ENCODE data around the gene CIPC.

CIPC gene

GRCh38 chr14:77145975-77146740 is 48.1 kb downstream of the CIPC start:
- no peak for DNase-seq (ENCODE audit: low read depth in 2 of 3, low spot score in 1 of 3)

- DNase-seq (ENCODE audit: low read depth in 2 of 3, low spot score in 1 of 3) = no peak
Observed at GRCh38 chr14:77148510-77149231, 50.6 kb downstream of the CIPC start.

DNA sequence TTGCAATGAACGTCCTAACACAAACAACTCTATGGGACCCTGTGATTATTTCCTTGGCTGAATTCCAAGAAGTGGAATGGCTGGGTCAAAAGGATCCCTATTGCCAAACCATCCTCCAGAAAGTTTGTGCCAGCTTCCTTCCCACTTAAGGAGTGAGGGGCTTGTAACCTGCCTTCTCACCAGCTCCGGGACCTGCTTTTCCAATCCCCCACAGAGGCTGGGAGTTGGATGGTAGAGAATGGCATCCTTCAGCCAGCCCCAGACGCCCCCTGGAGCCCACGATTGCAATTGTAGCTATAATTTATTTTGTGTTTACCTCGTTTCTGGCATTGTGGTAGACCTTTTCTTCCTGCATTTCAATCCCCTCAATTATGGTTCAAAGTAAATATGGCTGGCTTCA is 53.2 kb downstream of the CIPC start:
- no peak for DNase-seq (ENCODE audit: low read depth in 2 of 3, low spot score in 1 of 3)

DNA sequence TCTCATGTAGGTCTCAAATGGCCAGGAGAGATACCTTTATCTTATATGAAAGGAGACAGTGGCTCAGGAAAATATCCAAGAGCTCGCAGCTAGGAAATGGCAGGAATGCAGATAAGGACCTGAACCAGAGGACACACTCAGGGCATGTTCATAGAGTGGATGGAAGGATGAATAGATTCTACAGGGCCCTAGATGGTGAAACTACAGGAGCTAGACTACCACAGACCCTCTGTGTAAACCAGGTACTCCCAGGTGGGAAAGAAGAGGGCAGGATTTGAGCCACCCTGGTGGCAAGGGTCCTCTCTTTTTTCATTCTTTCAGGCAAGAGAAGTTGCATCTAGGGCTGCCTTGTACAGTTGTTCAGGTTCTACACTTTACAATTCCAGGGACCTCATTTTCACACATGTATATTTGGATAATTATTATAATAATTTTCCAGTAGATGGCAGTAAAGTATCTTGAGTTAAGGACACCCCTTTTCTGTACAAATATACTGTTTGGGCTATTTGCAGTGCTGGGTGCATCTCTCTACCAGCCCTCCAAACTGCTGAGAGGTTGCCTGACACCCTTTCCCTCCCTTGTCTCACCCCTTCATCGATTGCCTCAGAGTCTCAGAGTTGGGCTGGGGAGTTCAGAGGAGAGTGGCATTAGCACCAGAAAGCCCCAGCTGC is 54.0 kb downstream of the CIPC start:
- no peak for DNase-seq (ENCODE audit: low read depth in 2 of 3, low spot score in 1 of 3)

- DNase-seq (ENCODE audit: low read depth in 2 of 3, low spot score in 1 of 3) = no peak
Observed at GRCh38 chr14:77153802-77154201, 55.7 kb downstream of the CIPC start.

DNA sequence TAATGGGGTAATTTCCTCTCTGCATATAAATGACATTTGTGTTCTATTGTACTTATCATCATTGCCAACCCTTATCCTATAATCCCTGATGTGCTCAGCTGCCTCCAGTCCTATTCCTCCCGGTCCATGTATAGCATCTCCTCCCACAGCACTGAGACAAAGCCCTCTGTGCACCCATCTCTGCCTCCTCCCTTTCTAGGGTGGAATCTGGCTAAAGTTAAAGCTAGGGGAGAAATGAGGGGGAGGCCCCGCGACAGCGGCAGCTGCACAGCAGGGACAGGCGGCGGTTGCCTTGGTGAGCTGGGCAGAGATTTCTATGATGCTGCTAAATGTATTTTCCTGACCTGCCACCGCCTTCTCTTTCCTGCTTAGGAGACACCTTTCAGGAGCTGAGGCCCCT is 56.4 kb downstream of the CIPC start:
- no peak for DNase-seq (ENCODE audit: low read depth in 2 of 3, low spot score in 1 of 3)

GRCh38 chr14:77155083-77155482 is 57.0 kb downstream of the CIPC start:
- DNase-seq (ENCODE audit: low read depth in 2 of 3, low spot score in 1 of 3) = no peak

DNA sequence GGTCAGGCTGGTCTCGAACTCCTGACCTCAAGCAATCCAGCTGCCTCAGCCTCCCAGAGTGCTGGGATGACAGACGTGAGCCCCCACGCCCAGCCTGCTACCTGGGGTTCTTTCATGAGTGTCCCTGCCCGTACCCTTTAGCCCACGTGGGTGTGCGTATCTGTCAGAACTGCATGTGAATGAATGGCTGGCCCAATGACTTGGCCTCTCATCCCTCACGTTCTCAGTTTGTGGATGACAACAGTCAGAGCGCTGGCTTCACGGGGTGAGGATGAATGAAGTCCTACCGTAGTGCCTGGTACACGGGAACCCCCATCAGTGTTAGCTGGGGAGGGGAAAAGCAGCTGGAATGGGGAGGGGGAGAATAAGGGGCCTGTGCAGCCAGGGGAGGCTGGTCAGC is 59.7 kb downstream of the CIPC start:
- DNase-seq (ENCODE audit: low read depth in 2 of 3, low spot score in 1 of 3) = no peak

DNA sequence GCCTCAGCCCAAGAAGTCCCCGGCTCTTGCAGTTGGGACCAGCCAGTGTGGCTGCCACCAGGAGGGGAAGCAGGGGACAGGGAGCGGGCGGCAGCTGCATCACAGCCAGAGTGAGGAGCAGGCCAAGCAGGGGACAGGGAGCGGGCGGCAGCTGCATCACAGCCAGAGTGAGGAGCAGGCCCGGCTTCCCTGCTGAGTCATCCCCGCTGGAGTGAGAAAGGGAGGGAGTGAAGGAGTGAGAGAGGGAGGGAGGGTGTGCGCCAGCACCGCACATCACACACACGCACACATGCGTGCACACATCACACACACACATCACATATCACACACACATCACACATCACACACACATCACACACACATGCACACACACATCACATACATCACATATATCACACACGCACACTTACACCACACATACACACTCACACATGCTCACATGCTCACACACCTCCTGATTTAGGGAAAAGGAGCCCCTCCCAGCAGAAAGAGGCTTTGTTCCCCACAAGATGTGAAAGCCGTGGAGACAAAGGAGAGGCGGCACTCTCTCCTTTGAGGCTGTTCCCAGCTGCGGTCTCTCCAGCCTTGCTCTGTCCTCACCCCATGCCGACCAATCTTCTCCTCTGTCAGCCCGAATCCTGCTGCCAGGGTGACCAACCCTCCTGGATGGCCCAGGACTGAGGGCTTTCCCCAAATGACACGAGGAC is 60.3 kb downstream of the CIPC start:
- no peak for DNase-seq (ENCODE audit: low read depth in 2 of 3, low spot score in 1 of 3)

- DNase-seq (ENCODE audit: low read depth in 2 of 3, low spot score in 1 of 3) = no peak
Observed at GRCh38 chr14:77158882-77159255, 60.8 kb downstream of the CIPC start.

DNA sequence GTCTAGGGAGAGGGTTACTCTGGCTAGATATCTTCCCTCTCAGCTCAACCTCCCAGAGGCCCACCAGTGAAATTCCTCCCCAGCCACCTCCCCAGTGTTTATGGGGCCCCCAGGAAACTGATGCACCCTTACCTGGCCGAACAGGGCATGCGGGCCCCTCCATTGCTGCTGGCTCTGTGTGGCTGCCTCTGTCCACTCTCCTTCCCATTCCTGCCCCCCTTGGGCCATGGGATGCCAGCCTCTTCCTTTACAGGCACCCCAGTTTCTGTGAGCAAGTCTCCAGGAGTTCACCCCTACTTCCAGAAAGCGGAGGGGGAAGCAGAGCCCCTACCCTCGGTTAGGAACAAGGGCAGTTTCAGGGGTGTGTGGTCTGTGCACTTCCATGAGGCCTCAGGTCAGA is 63.0 kb downstream of the CIPC start:
- DNase-seq (ENCODE audit: low read depth in 2 of 3, low spot score in 1 of 3) = no peak
